Urinary bladder (tissue), 4 donors: ENCODE measurements around the gene APBB3. TPM values are rescaled to one million over a fixed set of nuclear protein-coding genes. Genes with fewer than 3 reads are reported as not detected.

Experiments
- DNase-seq: peaks from one replicate; pipeline ENCODE4 v3.0.0-alpha.2; 2015; ENCODE audit errors: extremely low spot score
- H3K27ac ChIP-seq: one replicate; pipeline ENCODE4 v1.5.1; 2013; ENCODE audit warnings: low read depth, mild to moderate bottlenecking, moderate library complexity
- H3K36me3 ChIP-seq: one replicate; pipeline ENCODE4 v1.6.1; 2013; ENCODE audit warnings: mild to moderate bottlenecking, moderate library complexity; ENCODE audit not compliant: insufficient read depth
- H3K4me1 ChIP-seq: one replicate; pipeline ENCODE4 v1.6.1; 2013; ENCODE audit warnings: mild to moderate bottlenecking, moderate library complexity; ENCODE audit not compliant: insufficient read depth
- H3K4me3 ChIP-seq: one replicate; pipeline ENCODE4 v1.5.1; 2013; ENCODE audit warnings: low read depth, low read length
- WGBS: extraction: QIAGEN DNeasy Blood & Tissue Kit; methylation state at CpG from one replicate; pipeline ENCODE4 v1.1.7; 2013; 5-methylcytosine and 5-hydroxymethylcytosine counted together
- polyA plus RNA-seq: library from polyadenylated mRNA; stranded (reverse); fragments of 200-250 nt; gene quantifications from one replicate; pipeline ENCODE4 v1.2.3, GENCODE V29; 2013
- total RNA-seq: library from RNA; depleted of rRNA; stranded (reverse); fragments of >200 nt; gene quantifications from one replicate; pipeline ENCODE4 v1.2.3, GENCODE V29; 2014
- donor health status: healthy with polysubstance abuse.
- donor health status: healthy.

The APBB3 gene
- total and polyA plus RNA-seq, 2 donors, result 15.3 to 27.2 TPM

- Histone ChIP-seq H3K27ac (no peak overlapping the region), H3K4me1 (peaks cover 2% of the 10 kb centered on the region), H3K36me3 (no peaks in the 10 kb centered on the region), H3K4me3 (no peak overlapping the region)
- WGBS, result 78% methylated on average over 2 of the region's 2 CpGs
- DNase-seq, result no peak
Measured at GRCh38 chr5:140568443-140569063, 4.2 kb upstream of the APBB3 start.

DNA sequence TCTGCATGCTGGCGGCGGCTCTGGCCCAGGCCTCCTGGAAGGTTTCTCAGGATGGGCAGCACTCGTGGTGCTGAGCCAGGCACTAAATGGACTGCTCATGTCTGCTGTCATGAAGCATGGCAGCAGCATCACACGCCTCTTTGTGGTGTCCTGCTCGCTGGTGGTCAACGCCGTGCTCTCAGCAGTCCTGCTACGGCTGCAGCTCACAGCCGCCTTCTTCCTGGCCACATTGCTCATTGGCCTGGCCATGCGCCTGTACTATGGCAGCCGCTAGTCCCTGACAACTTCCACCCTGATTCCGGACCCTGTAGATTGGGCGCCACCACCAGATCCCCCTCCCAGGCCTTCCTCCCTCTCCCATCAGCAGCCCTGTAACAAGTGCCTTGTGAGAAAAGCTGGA, 3.5 kb upstream of the APBB3 start:
- no peak overlapping the region for H3K4me3 ChIP-seq
- WGBS, result 96% methylated on average over 13 of the region's 13 CpGs
- no peak for DNase-seq
- H3K36me3 ChIP-seq, result no peaks in the 10 kb centered on the region
- H3K4me1 ChIP-seq, result peaks cover 4% of the 10 kb centered on the region
- H3K27ac ChIP-seq, result no peak overlapping the region

- no peak for DNase-seq
- Histone ChIP-seq H3K36me3 (no peaks in the 10 kb centered on the region), H3K4me1 (peaks cover 4% of the 10 kb centered on the region), H3K4me3 (no peak overlapping the region), H3K27ac (no peak overlapping the region)
- whole genome bisulfite sequencing, result 88% methylated on average over 22 of the region's 22 CpGs
Measured at GRCh38 chr5:140567136-140567818, 2.9 kb upstream of the APBB3 start.

- Histone ChIP-seq H3K36me3 (no peaks in the 10 kb centered on the region), H3K4me1 (peaks cover 4% of the 10 kb centered on the region), H3K4me3 (no peak overlapping the region), H3K27ac (no peak overlapping the region)
- no peak for DNase-seq
- WGBS, result 91% methylated on average over 5 of the region's 5 CpGs
Measured at GRCh38 chr5:140566665-140567064, 2.3 kb upstream of the APBB3 start.

GRCh38 chr5:140565780-140566095, 1.3 kb upstream of the APBB3 start:
- no peak overlapping the region for H3K4me3 ChIP-seq
- WGBS, result 65% methylated on average over 4 of the region's 4 CpGs

DNA sequence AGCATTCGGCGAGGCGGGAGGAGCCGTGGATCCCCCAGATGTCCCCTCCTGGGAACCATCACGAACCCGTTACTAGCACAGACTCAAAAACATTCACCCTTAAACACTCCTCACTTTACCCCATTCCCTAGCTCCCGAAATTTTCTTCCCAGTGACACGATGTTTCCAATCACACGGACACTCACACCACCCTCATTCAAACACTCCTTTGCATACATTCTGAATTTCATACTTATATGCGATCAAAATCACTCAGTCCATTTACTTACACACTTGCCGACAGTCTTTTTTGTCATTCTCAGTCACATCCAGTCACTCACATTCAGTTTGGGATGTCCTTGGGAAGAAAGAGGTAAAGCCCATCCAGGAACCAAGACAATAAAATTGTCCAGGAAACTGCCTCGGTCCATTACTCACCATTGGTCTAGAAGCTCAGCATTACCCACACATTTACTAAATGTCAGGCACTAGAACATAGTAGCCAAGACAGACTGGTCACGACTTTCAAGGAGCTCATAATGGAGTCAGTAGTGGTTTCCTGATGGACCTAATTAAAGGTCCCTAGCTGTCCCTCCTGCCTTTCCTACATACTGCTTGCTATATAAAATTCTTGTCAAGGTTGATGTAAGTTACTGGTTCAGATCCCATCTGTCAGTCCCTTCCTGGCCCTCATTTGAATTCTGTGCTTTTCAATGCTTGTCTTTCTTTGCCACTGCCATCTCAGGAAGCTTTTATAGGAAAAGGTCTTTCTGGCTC, 804 bp upstream of the APBB3 start:
- 7% methylated on average over 13 of the region's 13 CpGs for WGBS
- H3K4me3 ChIP-seq, result peak overlapping the region; percentile 62
- peaks cover 4% of the 10 kb centered on the region for H3K4me1 ChIP-seq
- no peak for DNase-seq
- H3K36me3 ChIP-seq, result no peaks in the 10 kb centered on the region
- H3K27ac ChIP-seq, result peak overlapping the region; percentile 63

More at GRCh38 chr5:140565780-140566095, 1.3 kb upstream of the APBB3 start:
- no peak for DNase-seq
- H3K27ac ChIP-seq, result no peak overlapping the region
- peaks cover 4% of the 10 kb centered on the region for H3K4me1 ChIP-seq
- H3K36me3 ChIP-seq, result no peaks in the 10 kb centered on the region

DNA sequence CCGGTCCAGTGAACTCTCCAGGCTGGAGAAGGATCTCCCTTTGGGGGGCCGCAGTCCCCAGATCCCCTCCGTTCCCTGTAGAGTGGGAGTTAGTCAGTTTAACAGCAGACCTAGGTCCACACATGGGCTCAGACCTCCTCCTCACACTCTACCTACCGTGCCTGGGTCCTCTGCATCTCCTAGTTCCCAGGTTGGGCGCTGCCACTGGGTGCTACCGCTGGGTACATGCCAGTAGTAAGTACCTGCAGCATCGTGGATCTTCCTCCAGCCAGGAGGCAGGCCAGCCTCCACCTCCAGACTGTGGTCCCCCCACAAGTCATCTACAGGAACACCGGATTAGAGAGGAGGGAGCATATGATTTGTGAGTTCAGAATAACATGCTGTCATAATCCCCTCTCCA, 802 bp downstream of the APBB3 start:
- Histone ChIP-seq H3K4me1 (peaks cover 4% of the 10 kb centered on the region), H3K27ac (no peak overlapping the region), H3K4me3 (peak overlapping the region; percentile 62), H3K36me3 (no peaks in the 10 kb centered on the region)
- 64% methylated on average over 8 of the region's 8 CpGs for WGBS
- DNase-seq, result no peak

DNA sequence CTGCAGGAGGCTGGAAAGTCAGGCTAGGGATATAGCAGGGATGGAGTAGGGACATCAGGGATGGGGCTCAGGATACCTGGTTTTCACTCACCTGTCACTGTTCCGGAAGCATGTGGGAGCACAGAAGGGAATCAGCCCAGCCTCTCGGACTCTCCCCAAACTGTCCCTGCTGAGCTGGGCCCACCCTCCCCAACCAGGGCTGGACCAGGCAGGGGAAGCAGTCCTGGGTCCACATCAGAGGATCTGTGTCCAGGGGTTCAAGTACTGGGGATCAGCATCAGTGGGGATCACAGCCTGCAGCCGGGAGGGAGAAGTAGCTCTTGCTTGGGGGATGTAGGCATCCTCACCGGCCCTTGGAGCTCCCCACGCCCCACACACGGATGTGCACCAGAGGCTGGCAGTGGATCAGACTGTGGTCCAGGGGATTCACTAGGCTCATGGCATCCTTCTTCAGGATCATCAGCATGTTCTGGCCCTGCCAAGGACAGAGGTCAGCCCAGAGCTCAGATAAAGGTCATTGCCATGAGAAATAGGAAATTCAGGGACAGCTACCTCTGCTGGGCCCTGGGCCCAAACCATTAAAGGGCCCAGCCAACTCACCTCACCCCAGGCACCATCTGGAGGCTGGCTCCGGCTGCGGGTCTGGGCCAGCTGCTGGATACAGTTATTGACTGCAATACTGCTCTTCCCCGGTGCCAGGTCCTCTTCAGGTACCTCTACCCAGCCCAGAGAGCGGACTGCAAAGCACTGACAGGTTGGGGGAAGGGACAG, 2.5 kb downstream of the APBB3 start:
- H3K4me3 ChIP-seq, result no peak overlapping the region
- 94% methylated on average over 10 of the region's 10 CpGs for WGBS
- H3K27ac ChIP-seq, result no peak overlapping the region
- peaks cover 2% of the 10 kb centered on the region for H3K4me1 ChIP-seq
- H3K36me3 ChIP-seq, result no peaks in the 10 kb centered on the region
- DNase-seq, result no peak

GRCh38 chr5:140560227-140560626, 4.2 kb downstream of the APBB3 start:
- Histone ChIP-seq H3K36me3 (no peaks in the 10 kb centered on the region), H3K4me1 (peaks cover 2% of the 10 kb centered on the region), H3K4me3 (no peak overlapping the region), H3K27ac (no peak overlapping the region)
- WGBS, result 90% methylated on average over 10 of the region's 10 CpGs
- no peak for DNase-seq

GRCh38 chr5:140558542-140558941, 5.9 kb downstream of the APBB3 start:
- Histone ChIP-seq H3K36me3 (no peaks in the 10 kb centered on the region), H3K27ac (no peak overlapping the region), H3K4me3 (no peak overlapping the region), H3K4me1 (peaks cover 1% of the 10 kb centered on the region)
- DNase-seq, result no peak
- 95% methylated on average over 9 of the region's 9 CpGs for WGBS

- 84% methylated on average over 3 of the region's 3 CpGs for whole genome bisulfite sequencing
- peak overlapping the region; percentile 60 for H3K27ac ChIP-seq
- no peak overlapping the region for H3K4me3 ChIP-seq
- no peaks in the 10 kb centered on the region for H3K4me1 ChIP-seq
- no peak for DNase-seq
- no peaks in the 10 kb centered on the region for H3K36me3 ChIP-seq
Measured at GRCh38 chr5:140557965-140558364, 6.4 kb downstream of the APBB3 start.

GRCh38 chr5:140557136-140557805, 7.1 kb downstream of the APBB3 start, which contains the start of gene SRA1:
SRA1 (minus strand) TSS chr5:140557473; CDS start chr5:140557452, 21 bp downstream.
- H3K4me1 ChIP-seq, result no peaks in the 10 kb centered on the region
- under 1% methylated on average over 46 of the region's 46 CpGs for WGBS
- H3K36me3 ChIP-seq, result no peaks in the 10 kb centered on the region
- peak within 1 kb of the TSS; percentile 73 for H3K27ac ChIP-seq
- peak; percentile 85 for DNase-seq
- peak within 1 kb of the TSS; percentile 77 for H3K4me3 ChIP-seq

GRCh38 chr5:140556438-140556837, 8.0 kb downstream of the APBB3 start:
- no peak overlapping the region for H3K27ac ChIP-seq
- peak overlapping the region; percentile 77 for H3K4me3 ChIP-seq
- no peaks in the 10 kb centered on the region for H3K36me3 ChIP-seq
- no peaks in the 10 kb centered on the region for H3K4me1 ChIP-seq
- no peak for DNase-seq
- 4% methylated on average over 6 of the region's 6 CpGs for WGBS
